HG03571 (cell line): ENCODE results near the gene LRP2.
"Not testable (repeated sequence)": the region's sequence is repeated elsewhere in the genome, so short reads cannot be mapped to it uniquely, and the experiment has no call there.

ENCODE experiments used
- ATAC-seq: cut with Tn5 transposase; IDR thresholded peaks from one replicate; pipeline ENCODE4 v1.9.1; 2021; ENCODE audit not compliant: unreplicated experiment

Gene LRP2

GRCh38 chr2:169348321-169349024 is 13.9 kb downstream of the LRP2 start:
- no peak for ATAC-seq

- no peak for ATAC-seq
Measured at GRCh38 chr2:169345486-169346437, 16.6 kb downstream of the LRP2 start.

- no peak for ATAC-seq
Measured at GRCh38 chr2:169344736-169345485, 17.4 kb downstream of the LRP2 start.

GRCh38 chr2:169343202-169343601 is 19.1 kb downstream of the LRP2 start:
- ATAC-seq = no peak

- no peak for ATAC-seq
Measured at GRCh38 chr2:169339657-169340056, 22.7 kb downstream of the LRP2 start.

- ATAC-seq = no peak
Measured at GRCh38 chr2:169336695-169337094, 25.6 kb downstream of the LRP2 start.

GRCh38 chr2:169330555-169331198 is 31.7 kb downstream of the LRP2 start:
- no peak for ATAC-seq

GRCh38 chr2:169329688-169330554 is 32.4 kb downstream of the LRP2 start:
- no peak for ATAC-seq

GRCh38 chr2:169328785-169329184 is 33.5 kb downstream of the LRP2 start:
- ATAC-seq = no peak

- not testable (repeated sequence) for ATAC-seq
Measured at GRCh38 chr2:169327837-169328236, 34.5 kb downstream of the LRP2 start.

GRCh38 chr2:169325886-169326285 is 36.4 kb downstream of the LRP2 start:
- ATAC-seq = not testable (repeated sequence)

GRCh38 chr2:169324581-169325260 is 37.6 kb downstream of the LRP2 start:
- ATAC-seq = no peak

- no peak for ATAC-seq
Measured at GRCh38 chr2:169323841-169324240, 38.5 kb downstream of the LRP2 start.

GRCh38 chr2:169320561-169320960 is 41.8 kb downstream of the LRP2 start:
- no peak for ATAC-seq

GRCh38 chr2:169315357-169315756 is 47.0 kb downstream of the LRP2 start:
- ATAC-seq = no peak

- ATAC-seq = not testable (repeated sequence)
Measured at GRCh38 chr2:169308349-169308748, 54.0 kb downstream of the LRP2 start.

GRCh38 chr2:169304689-169305088 is 57.6 kb downstream of the LRP2 start:
- ATAC-seq = not testable (repeated sequence)

GRCh38 chr2:169303579-169304305 is 58.6 kb downstream of the LRP2 start:
- no peak for ATAC-seq

- no peak for ATAC-seq
Measured at GRCh38 chr2:169302364-169302763, 60.0 kb downstream of the LRP2 start.
